Liver (tissue), 9 donors: ENCODE measurements around the gene ZNF710. TPM values are rescaled to one million over a fixed set of nuclear protein-coding genes. Genes with fewer than 3 reads are reported as not detected.

Source experiments
- DNase-seq: peaks from one replicate; pipeline ENCODE4 v3.0.0-alpha.2; 2017; ENCODE audit warnings: low spot score
- H3K27ac ChIP-seq, 2 donors: one replicate each; pipeline ENCODE4 v1.7.0; 2013; ENCODE audit warnings: inconsistent platforms in 2 of 2, low read length in 2 of 2, control low read depth in 1 of 2, low read depth in 1 of 2, mild to moderate bottlenecking in 1 of 2
- H3K27me3 ChIP-seq, 4 donors: one replicate each; pipeline versions ENCODE4 v1.6.1 to v1.7.0; 2013; ENCODE audit warnings: low read length in 3 of 4, inconsistent platforms in 1 of 4, mild to moderate bottlenecking in 1 of 4, moderate library complexity in 1 of 4; ENCODE audit not compliant: control insufficient read depth in 4 of 4, insufficient read depth in 4 of 4
- H3K36me3 ChIP-seq, 4 donors: one replicate each; pipeline versions ENCODE4 v1.6.1 to v1.7.0; 2013; ENCODE audit warnings: low read length in 3 of 4, mild to moderate bottlenecking in 3 of 4, low read depth in 1 of 4, moderate library complexity in 1 of 4; ENCODE audit not compliant: control insufficient read depth in 4 of 4, insufficient read depth in 3 of 4
- H3K4me1 ChIP-seq, 4 donors: one replicate each; pipeline versions ENCODE4 v1.6.1 to v1.7.0; 2013; ENCODE audit warnings: low read length in 3 of 4, mild to moderate bottlenecking in 3 of 4, moderate library complexity in 1 of 4; ENCODE audit not compliant: control insufficient read depth in 4 of 4, insufficient read depth in 4 of 4
- H3K4me3 ChIP-seq, 3 donors: one replicate each; pipeline versions ENCODE4 v1.6.1 to v1.7.0; 2013; ENCODE audit warnings: low read length in 3 of 3, control low read depth in 1 of 3, low read depth in 1 of 3, mild to moderate bottlenecking in 1 of 3
- H3K9ac ChIP-seq, 2 donors: one replicate each; pipeline ENCODE4 v1.7.0; 2013; ENCODE audit warnings: low read length in 2 of 2, mild to moderate bottlenecking in 2 of 2, moderate library complexity in 2 of 2, control low read depth in 1 of 2, low read depth in 1 of 2
- H3K9me3 ChIP-seq, 4 donors: one replicate each; pipeline versions ENCODE4 v1.6.1 to v1.7.0; 2013; ENCODE audit warnings: low read length in 3 of 4; ENCODE audit not compliant: control insufficient read depth in 4 of 4
- EGR1 ChIP-seq, 2 donors: IDR thresholded peaks; 2 replicates each; pipeline ENCODE4 v1.6.1; 2016 to 2018; ENCODE audit warnings: antibody characterized with exemption in 2 of 2, low read depth in 2 of 2
- FOXA1 ChIP-seq: IDR thresholded peaks from 2 replicates; pipeline ENCODE4 v1.6.1; 2016; ENCODE audit warnings: antibody characterized with exemption
- FOXA2 ChIP-seq: IDR thresholded peaks from 2 replicates; pipeline ENCODE4 v1.6.1; 2016; ENCODE audit warnings: antibody characterized with exemption
- GABPA ChIP-seq, 2 donors: IDR thresholded peaks in 1 of 2; conservative IDR thresholded peaks in 1 of 2; 2 replicates each; pipeline ENCODE4 v1.6.1; 2016; ENCODE audit warnings: antibody characterized with exemption in 2 of 2, mild to moderate bottlenecking in 1 of 2, moderate library complexity in 1 of 2
- HNF4A ChIP-seq, 2 donors: conservative IDR thresholded peaks; 2 replicates each; pipeline ENCODE4 v1.6.1; 2016; ENCODE audit warnings: antibody characterized with exemption in 2 of 2, mild to moderate bottlenecking in 2 of 2
- JUND ChIP-seq, 2 donors: IDR thresholded peaks; 2 replicates each; pipeline ENCODE4 v1.6.1; 2016; ENCODE audit warnings: antibody characterized with exemption in 2 of 2
- NR2F2 ChIP-seq: IDR thresholded peaks from 2 replicates; pipeline ENCODE4 v1.6.1; 2016; ENCODE audit warnings: antibody characterized with exemption
- RAD21 ChIP-seq, 2 donors: IDR thresholded peaks; 2 replicates each; pipeline ENCODE4 v1.6.1; 2016; ENCODE audit warnings: antibody characterized with exemption in 2 of 2, mild to moderate bottlenecking in 2 of 2
- RXRA ChIP-seq, 2 donors: IDR thresholded peaks; 2 replicates each; pipeline ENCODE4 v1.6.1; 2017 to 2018; ENCODE audit warnings: antibody characterized with exemption in 2 of 2, mild to moderate bottlenecking in 1 of 2
- SP1 ChIP-seq: IDR thresholded peaks from 2 replicates; pipeline ENCODE4 v1.6.1; 2018; ENCODE audit warnings: antibody characterized with exemption, mild to moderate bottlenecking
- TAF1 ChIP-seq: conservative IDR thresholded peaks from 2 replicates; pipeline ENCODE4 v1.6.1; 2016; ENCODE audit warnings: antibody characterized with exemption, mild to moderate bottlenecking
- YY1 ChIP-seq: IDR thresholded peaks from 2 replicates; pipeline ENCODE4 v1.6.1; 2016; ENCODE audit warnings: antibody characterized with exemption, mild to moderate bottlenecking
- WGBS: extraction: QIAGEN DNeasy Blood & Tissue Kit; methylation state at CpG from one replicate; pipeline ENCODE4 v1.1.7; 2013; 5-methylcytosine and 5-hydroxymethylcytosine counted together
- polyA plus RNA-seq, 2 donors: library from polyadenylated mRNA; stranded (reverse) in 1 of 2; unstranded in 1 of 2; fragments of 200-250 nt in 1 of 2; fragments of >200 nt in 1 of 2; fragmentation: Nextera tagmentation in 1 of 2; extraction: Ambion mirVana in 1 of 2; gene quantifications; one replicate each; pipeline versions ENCODE4 v1.2.1 to v1.2.3, GENCODE V29; 2013 to 2015
- total RNA-seq, 2 donors: library from RNA; depleted of rRNA; stranded (reverse); fragments of >200 nt; gene quantifications; one replicate each; pipeline ENCODE4 v1.2.3, GENCODE V29; 2014
- TF ChIP-seq, protein P1 (sequence below): IDR thresholded peaks from 2 replicates; pipeline ENCODE4 v1.6.1; 2016; ENCODE audit warnings: antibody characterized with exemption
- TF ChIP-seq, protein P2 (sequence below): IDR thresholded peaks from 2 replicates; pipeline ENCODE4 v1.6.1; 2016; ENCODE audit warnings: antibody characterized with exemption
- TF ChIP-seq, protein P3 (sequence below): IDR thresholded peaks from 2 replicates; pipeline ENCODE4 v1.6.1; 2016; ENCODE audit warnings: antibody characterized with exemption, mild to moderate bottlenecking
- donor health status: healthy.
- donor health status: healthy.
- donor health status: healthy.
- donor health status: healthy.
- donor health status: healthy.

ZNF710 gene
- total and polyA plus RNA-seq, 4 donors = 1.9 to 15.3 (median 5.4) TPM

DNA sequence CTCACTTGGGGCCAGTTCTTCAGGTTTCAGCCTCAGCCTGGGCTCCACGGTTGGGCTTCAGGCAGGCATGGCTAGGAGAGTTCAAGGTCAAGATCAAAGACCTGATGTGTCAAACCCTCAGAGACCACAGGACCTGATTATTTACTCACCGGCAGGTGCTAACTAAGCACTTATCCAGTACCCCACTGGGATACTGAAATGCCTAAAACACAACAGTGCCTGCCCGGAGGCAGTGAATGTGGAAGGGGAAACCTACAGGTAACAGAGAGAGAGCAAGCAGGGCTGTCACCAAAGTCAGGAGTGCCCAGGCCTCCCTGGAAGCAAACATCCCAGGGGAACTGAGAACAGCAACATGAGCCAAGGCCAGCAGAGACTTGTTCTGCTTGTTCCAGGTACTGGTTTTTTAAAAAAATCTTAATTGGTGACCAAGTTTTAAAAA is 94.4 kb downstream of the ZNF710 start (continued):
- TF ChIP-seq GABPA (IDR thresholded peaks at IDR 0.05 in 1 of 2, conservative IDR thresholded peaks at IDR 0.05 in 1 of 2) (no peak), SP1 (no peak), TAF1 (no peak), FOXA2 (no peak)

DNA sequence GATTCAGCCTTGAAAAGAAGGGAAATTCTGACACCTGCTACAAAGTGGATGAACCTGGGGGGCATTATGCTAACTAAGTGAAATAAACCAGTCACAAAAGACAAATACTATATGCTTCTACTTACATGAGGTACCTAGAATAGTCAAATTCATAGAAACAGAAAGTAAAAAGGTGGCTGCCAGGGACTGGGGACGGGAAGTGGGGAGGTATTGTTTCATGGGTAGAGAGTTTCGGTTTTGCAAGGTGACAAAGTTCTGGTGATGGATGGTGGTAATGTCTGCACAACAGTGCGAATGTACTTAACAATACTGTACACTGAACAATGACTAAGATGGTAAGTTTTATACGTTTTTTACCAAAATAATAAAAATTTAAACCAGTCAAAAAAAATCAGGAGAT is 96.4 kb downstream of the ZNF710 start:
- no peak overlapping the region for H3K4me3 ChIP-seq
- TF ChIP-seq HNF4A (conservative IDR thresholded peaks at IDR 0.05) (no peak), YY1 (peak; percentile 12)
- no peaks in the 10 kb centered on the region for H3K36me3 ChIP-seq
- H3K4me1 ChIP-seq = peaks cover 21 to 55% (median 33%) of the 10 kb centered on the region in 4 donors
- H3K27me3 ChIP-seq = no peaks in the 10 kb centered on the region
- H3K9me3 ChIP-seq = no peaks in the 10 kb centered on the region
- peak overlapping the region; percentile 83 to 88 for H3K27ac ChIP-seq
- no peak for DNase-seq
- 15% methylated on average over 4 of the region's 4 CpGs for WGBS
- no peak overlapping the region for H3K9ac ChIP-seq

DNA sequence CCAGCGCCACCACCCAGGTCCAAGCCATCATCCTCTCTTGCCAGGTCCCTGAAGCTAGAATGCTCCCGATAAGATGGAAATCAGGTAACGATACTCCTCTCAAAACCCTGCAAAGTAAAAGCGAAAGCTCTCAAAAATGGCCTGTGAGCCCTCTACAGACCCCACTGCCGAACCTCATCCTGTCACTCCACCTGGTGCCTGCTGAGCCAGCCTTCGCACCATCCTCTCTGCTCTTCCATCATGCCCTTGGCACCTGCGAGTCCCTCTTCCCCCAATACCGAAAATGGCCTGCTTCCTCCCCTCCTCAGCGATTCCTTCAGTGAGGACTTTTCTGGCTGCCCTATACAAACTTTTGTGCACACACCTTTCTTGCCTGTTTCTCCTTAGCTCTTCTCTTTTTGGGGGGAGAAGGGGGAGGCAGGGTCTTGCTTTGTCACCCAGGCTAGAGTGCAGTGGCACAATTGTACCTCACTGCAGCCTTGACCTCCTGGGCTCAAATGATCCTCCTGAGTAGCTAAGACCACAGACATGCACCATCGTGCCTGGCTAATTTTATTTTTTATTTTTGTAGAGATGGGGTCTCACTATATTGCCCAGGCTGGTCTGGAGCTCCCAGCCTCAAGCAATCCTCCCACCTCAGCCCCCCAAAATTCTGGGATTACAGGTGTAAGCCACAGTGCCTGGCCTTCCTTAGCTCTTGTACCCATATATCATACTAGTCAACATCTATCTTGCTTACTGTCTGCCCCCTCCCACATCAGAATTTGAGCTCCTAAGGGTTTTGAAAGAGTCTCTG is 98.1 kb downstream of the ZNF710 start:
- peak overlapping the region in 1 of 2 donors; percentile 66 for H3K9ac ChIP-seq
- no peak for DNase-seq
- no peaks in the 10 kb centered on the region for H3K36me3 ChIP-seq
- no peaks in the 10 kb centered on the region for H3K9me3 ChIP-seq
- H3K4me3 ChIP-seq = no peak overlapping the region
- peak overlapping the region; percentile 83 to 96 for H3K27ac ChIP-seq
- peaks cover 20 to 62% (median 31%) of the 10 kb centered on the region in 4 donors for H3K4me1 ChIP-seq
- no peaks in the 10 kb centered on the region for H3K27me3 ChIP-seq
- no peak for TF ChIP-seq FOXA2
- TF ChIP-seq FOXA1 = no peak
- no peak for TF ChIP-seq RAD21 (IDR thresholded peaks at IDR 0.05)
- TF ChIP-seq JUND (IDR thresholded peaks at IDR 0.05) = no peak
- TF ChIP-seq, protein P1, sequence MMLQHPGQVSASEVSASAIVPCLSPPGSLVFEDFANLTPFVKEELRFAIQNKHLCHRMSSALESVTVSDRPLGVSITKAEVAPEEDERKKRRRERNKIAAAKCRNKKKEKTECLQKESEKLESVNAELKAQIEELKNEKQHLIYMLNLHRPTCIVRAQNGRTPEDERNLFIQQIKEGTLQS = no peak
- TF ChIP-seq, protein P2, sequence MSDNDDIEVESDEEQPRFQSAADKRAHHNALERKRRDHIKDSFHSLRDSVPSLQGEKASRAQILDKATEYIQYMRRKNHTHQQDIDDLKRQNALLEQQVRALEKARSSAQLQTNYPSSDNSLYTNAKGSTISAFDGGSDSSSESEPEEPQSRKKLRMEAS = no peak
- TF ChIP-seq EGR1 (IDR thresholded peaks at IDR 0.05; ENCODE audit: low read depth in 2 of 2) = no peak
- TF ChIP-seq SP1 = no peak
- TF ChIP-seq NR2F2 = no peak
- TF ChIP-seq, protein P3, sequence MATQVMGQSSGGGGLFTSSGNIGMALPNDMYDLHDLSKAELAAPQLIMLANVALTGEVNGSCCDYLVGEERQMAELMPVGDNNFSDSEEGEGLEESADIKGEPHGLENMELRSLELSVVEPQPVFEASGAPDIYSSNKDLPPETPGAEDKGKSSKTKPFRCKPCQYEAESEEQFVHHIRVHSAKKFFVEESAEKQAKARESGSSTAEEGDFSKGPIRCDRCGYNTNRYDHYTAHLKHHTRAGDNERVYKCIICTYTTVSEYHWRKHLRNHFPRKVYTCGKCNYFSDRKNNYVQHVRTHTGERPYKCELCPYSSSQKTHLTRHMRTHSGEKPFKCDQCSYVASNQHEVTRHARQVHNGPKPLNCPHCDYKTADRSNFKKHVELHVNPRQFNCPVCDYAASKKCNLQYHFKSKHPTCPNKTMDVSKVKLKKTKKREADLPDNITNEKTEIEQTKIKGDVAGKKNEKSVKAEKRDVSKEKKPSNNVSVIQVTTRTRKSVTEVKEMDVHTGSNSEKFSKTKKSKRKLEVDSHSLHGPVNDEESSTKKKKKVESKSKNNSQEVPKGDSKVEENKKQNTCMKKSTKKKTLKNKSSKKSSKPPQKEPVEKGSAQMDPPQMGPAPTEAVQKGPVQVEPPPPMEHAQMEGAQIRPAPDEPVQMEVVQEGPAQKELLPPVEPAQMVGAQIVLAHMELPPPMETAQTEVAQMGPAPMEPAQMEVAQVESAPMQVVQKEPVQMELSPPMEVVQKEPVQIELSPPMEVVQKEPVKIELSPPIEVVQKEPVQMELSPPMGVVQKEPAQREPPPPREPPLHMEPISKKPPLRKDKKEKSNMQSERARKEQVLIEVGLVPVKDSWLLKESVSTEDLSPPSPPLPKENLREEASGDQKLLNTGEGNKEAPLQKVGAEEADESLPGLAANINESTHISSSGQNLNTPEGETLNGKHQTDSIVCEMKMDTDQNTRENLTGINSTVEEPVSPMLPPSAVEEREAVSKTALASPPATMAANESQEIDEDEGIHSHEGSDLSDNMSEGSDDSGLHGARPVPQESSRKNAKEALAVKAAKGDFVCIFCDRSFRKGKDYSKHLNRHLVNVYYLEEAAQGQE = no peak
- TF ChIP-seq GABPA (IDR thresholded peaks at IDR 0.05 in 1 of 2, conservative IDR thresholded peaks at IDR 0.05 in 1 of 2) = no peak
- TF ChIP-seq RXRA (IDR thresholded peaks at IDR 0.05) = no peak
- no peak for TF ChIP-seq HNF4A (conservative IDR thresholded peaks at IDR 0.05)
- WGBS = 88% methylated on average over 10 of the region's 10 CpGs
